ENCODE data around the gene GABRB1. TPM values are rescaled to one million over a fixed set of nuclear protein-coding genes. Genes with fewer than 3 reads are reported as not detected.

Gene GABRB1
- total and polyA plus RNA-seq, 2 experiments from 2014 or later = 0.26 to 0.97 TPM

DNA sequence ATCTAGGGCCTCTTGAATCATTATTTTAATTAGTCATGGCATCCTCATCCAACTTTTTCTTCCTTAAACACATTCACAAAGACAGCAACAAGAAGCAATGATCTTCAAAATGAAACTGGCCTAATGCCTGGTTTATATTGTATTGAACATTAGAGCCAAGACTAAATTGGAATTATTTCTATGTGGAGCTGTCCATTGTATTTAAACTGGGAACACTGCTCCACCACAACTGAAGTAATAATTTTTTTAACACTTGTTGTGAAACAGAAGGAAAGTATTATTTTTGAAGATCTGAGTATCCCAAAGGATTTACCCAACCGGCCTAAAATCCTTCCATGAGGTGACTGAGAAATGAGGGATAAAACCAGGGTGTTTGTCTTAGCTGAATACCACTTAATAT, 6.9 kb downstream of the GABRB1 start (continued):
- TF ChIP-seq ZNF462 (CRISPR knock-in tag; IDR thresholded peaks at IDR 0.05) = no peak
- no peak for TF ChIP-seq STAT1 (IDR thresholded peaks at IDR 0.05; ENCODE audit: unreplicated experiment)
- TF ChIP-seq ZNF114 (CRISPR knock-in tag; IDR thresholded peaks at IDR 0.05) = no peak
- no peak for TF ChIP-seq CREB1 (CRISPR knock-in tag; IDR thresholded peaks at IDR 0.05; ENCODE audit: low read depth)
- TF ChIP-seq REST (IDR thresholded peaks at IDR 0.05; ENCODE audit: unreplicated experiment) = no peak
- no peak for TF ChIP-seq NANOG (IDR thresholded peaks at IDR 0.05; ENCODE audit: borderline replicate concordance)
- TF ChIP-seq CTCF (conservative IDR thresholded peaks at IDR 0.05; ENCODE audit: low read depth in 2 of 2) = no peak
- TF ChIP-seq EZH2 (IDR thresholded peaks at IDR 0.05; ENCODE audit: low read depth, unreplicated experiment) = no peak

Data from GM23338 (cell line).